ENCODE data around the gene ADIPOR2.

GRCh38 chr12:1833596-1834028 lies 142.7 kb downstream of the ADIPOR2 start:
- TF ChIP-seq, protein P1, sequence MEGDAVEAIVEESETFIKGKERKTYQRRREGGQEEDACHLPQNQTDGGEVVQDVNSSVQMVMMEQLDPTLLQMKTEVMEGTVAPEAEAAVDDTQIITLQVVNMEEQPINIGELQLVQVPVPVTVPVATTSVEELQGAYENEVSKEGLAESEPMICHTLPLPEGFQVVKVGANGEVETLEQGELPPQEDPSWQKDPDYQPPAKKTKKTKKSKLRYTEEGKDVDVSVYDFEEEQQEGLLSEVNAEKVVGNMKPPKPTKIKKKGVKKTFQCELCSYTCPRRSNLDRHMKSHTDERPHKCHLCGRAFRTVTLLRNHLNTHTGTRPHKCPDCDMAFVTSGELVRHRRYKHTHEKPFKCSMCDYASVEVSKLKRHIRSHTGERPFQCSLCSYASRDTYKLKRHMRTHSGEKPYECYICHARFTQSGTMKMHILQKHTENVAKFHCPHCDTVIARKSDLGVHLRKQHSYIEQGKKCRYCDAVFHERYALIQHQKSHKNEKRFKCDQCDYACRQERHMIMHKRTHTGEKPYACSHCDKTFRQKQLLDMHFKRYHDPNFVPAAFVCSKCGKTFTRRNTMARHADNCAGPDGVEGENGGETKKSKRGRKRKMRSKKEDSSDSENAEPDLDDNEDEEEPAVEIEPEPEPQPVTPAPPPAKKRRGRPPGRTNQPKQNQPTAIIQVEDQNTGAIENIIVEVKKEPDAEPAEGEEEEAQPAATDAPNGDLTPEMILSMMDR (conservative IDR thresholded peaks at IDR 0.05; ENCODE audit: low read depth, low read length) = no peak
- TF ChIP-seq EZH2phosphoT487 (IDR thresholded peaks at IDR 0.05; ENCODE audit: borderline replicate concordance, low read length) = no peak

All from PC-3 (cell line).